Immature natural killer cell (primary cell): ENCODE measurements around the gene TEX11. TPM values are rescaled to one million over a fixed set of nuclear protein-coding genes. Genes with fewer than 3 reads are reported as not detected.
"Not testable (repeated sequence)": the region's sequence is repeated elsewhere in the genome, so short reads cannot be mapped to it uniquely, and the experiment has no call there.

Experiments
- DNase-seq, 3 donors: peaks; one replicate each; pipeline ENCODE4 v3.0.0; 2022; ENCODE audit warnings: mixed read lengths in 1 of 3
- H3K27ac Mint-ChIP-seq, 6 donors: one replicate each; pipeline ENCODE4 v1.8.0; 2020; ENCODE audit warnings: mixed read lengths in 6 of 6, mild to moderate bottlenecking in 5 of 6, inconsistent platforms in 4 of 6, moderate library complexity in 3 of 6
- H3K27me3 Mint-ChIP-seq, 3 donors: one replicate each; pipeline ENCODE4 v1.8.0; 2020 to 2021; ENCODE audit warnings: low read depth in 3 of 3, mild to moderate bottlenecking in 3 of 3, mixed read lengths in 3 of 3, moderate library complexity in 3 of 3, inconsistent platforms in 1 of 3
- H3K36me3 Mint-ChIP-seq, 3 donors: one replicate each; pipeline ENCODE4 v1.8.0; 2020; ENCODE audit warnings: mixed read lengths in 3 of 3, inconsistent platforms in 2 of 3, mild to moderate bottlenecking in 2 of 3
- H3K4me1 Mint-ChIP-seq, 2 donors: one replicate each; pipeline ENCODE4 v1.8.0; 2020; ENCODE audit warnings: inconsistent platforms in 2 of 2, mild to moderate bottlenecking in 2 of 2, mixed read lengths in 2 of 2, moderate library complexity in 1 of 2
- H3K4me3 Mint-ChIP-seq, 5 donors: one replicate each; pipeline ENCODE4 v1.8.0; 2020; ENCODE audit warnings: mild to moderate bottlenecking in 5 of 5, mixed read lengths in 5 of 5, inconsistent platforms in 3 of 5, moderate library complexity in 3 of 5
- H3K9me3 Mint-ChIP-seq, 6 donors: one replicate each; pipeline ENCODE4 v1.8.0; 2020; ENCODE audit warnings: mild to moderate bottlenecking in 6 of 6, mixed read lengths in 6 of 6, inconsistent platforms in 4 of 6, moderate library complexity in 3 of 6
- polyA plus RNA-seq, 3 donors: library from polyadenylated mRNA; unstranded; fragments of 300-500 nt; fragmentation: Illumina TruSeq; gene quantifications; one replicate each; pipeline ENCODE4 v1.2.3, GENCODE V29; 2021

The TEX11 gene
- polyA plus RNA-seq, 3 donors from 2014 or later = not detected

DNA sequence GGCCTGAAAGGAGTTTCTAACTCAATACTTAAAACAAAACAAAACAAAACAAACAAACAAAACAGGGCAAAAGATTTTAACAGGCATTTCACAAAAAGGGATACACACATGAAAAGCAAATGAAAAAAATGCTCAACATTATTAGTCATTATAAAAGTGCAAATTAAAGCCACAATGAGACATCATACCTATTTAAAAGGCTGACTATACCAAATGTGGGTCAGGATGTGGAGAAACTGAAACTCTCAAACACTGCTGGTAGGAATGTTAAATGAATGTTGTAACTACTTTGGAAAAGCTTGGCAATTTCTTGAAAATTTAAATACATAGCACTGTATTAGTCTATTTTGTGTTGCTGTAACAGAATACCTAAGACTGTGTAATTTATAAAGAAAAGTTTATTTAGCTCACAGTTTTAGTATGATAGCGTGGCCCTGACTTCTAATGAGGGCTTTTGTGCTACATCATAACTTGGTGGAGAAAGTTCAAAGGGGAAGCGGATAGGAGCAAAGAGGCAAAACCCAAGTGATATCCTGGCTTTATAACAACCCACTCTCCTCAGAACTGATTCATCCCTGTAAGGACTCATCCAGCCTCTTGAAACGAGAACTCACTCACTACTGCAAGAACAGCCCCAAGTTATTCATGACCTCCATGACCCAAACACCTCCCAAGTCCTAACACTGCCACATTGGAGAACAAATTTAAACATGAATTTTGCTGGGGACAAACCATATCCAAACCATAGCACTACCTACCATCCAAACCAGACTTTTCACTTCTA is 214.0 kb downstream of the TEX11 start:
- H3K4me3 Mint-ChIP-seq = no peak overlapping the region
- H3K9me3 Mint-ChIP-seq = no peaks in the 10 kb centered on the region
- no peak overlapping the region for H3K27ac Mint-ChIP-seq
- peaks cover 2 to 4% (median 4%) of the 10 kb centered on the region in 3 donors for H3K27me3 Mint-ChIP-seq
- no peaks in the 10 kb centered on the region for H3K36me3 Mint-ChIP-seq
- H3K4me1 Mint-ChIP-seq = no peaks in the 10 kb centered on the region
- no peak for DNase-seq

DNA sequence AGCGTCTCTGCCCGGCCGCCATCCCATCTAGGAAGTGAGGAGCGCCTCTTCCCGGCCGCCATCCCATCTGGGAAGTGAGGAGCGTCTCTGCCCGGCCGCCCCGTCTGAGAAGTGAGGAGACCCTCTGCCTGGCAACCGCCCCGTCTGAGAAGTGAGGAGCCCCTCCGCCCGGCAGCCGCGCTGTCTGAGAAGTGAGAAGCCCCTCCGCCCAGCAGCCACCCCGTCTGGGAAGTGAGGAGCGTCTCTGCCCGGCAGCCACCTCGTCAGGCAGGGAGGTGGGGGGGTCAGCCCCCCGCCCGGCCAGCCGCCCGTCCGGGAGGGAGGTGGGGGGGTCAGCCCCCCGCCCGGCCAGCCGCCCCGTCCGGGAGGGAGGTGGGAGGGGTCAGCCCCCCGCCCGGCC is 229.1 kb downstream of the TEX11 start:
- not testable (repeated sequence) for H3K4me3 Mint-ChIP-seq, H3K36me3 Mint-ChIP-seq, H3K27ac Mint-ChIP-seq, H3K9me3 Mint-ChIP-seq, H3K4me1 Mint-ChIP-seq, DNase-seq, H3K27me3 Mint-ChIP-seq

DNA sequence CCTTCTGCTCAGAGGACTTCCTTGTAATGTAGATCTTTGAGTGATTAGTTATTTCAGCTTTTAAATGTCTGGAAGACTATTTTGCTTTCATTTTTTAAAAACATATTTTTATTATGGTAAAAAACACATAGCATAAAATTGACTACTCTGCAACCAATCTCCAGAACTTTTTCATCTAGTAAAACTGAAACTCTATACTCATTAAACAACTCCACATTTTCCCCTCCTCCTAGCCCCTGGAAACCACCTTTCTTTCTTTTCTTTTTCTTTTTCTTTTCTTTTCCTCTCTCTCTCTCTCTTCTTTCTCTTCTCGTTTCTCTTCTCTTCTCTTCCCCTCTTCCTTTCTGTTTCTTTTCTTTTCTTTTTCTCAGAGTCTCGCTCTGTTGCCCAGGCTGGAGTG is 233.2 kb downstream of the TEX11 start:
- no peaks in the 10 kb centered on the region for H3K9me3 Mint-ChIP-seq
- H3K27ac Mint-ChIP-seq = no peak overlapping the region
- H3K36me3 Mint-ChIP-seq = no peaks in the 10 kb centered on the region
- H3K4me3 Mint-ChIP-seq = no peak overlapping the region
- no peaks in the 10 kb centered on the region for H3K4me1 Mint-ChIP-seq
- DNase-seq = no peak
- H3K27me3 Mint-ChIP-seq = peaks cover 2 to 4% (median 3%) of the 10 kb centered on the region in 3 donors

- DNase-seq = no peak
- H3K4me1 Mint-ChIP-seq = no peaks in the 10 kb centered on the region
- no peak overlapping the region for H3K27ac Mint-ChIP-seq
- H3K36me3 Mint-ChIP-seq = no peaks in the 10 kb centered on the region
- H3K4me3 Mint-ChIP-seq = no peak overlapping the region
- H3K27me3 Mint-ChIP-seq = peaks cover 4 to 6% (median 5%) of the 10 kb centered on the region in 3 donors
- no peaks in the 10 kb centered on the region for H3K9me3 Mint-ChIP-seq
Observed at GRCh38 chrX:70672326-70672725, 236.2 kb downstream of the TEX11 start.

GRCh38 chrX:70669120-70669519 is 239.4 kb downstream of the TEX11 start:
- Mint-ChIP-seq H3K27ac (no peak overlapping the region), H3K4me3 (no peak overlapping the region), H3K27me3 (peaks cover 3 to 5% (median 3%) of the 10 kb centered on the region in 3 donors), H3K36me3 (no peaks in the 10 kb centered on the region), H3K9me3 (no peaks in the 10 kb centered on the region), H3K4me1 (no peaks in the 10 kb centered on the region)
- DNase-seq = no peak

- Mint-ChIP-seq H3K36me3 (no peaks in the 10 kb centered on the region), H3K4me1 (no peaks in the 10 kb centered on the region), H3K27ac (no peak overlapping the region), H3K9me3 (no peaks in the 10 kb centered on the region), H3K4me3 (no peak overlapping the region), H3K27me3 (peaks cover 3 to 6% (median 4%) of the 10 kb centered on the region in 3 donors)
- DNase-seq = no peak
Observed at GRCh38 chrX:70664726-70665125, 243.8 kb downstream of the TEX11 start.

- not testable (repeated sequence) for H3K4me1 Mint-ChIP-seq, H3K4me3 Mint-ChIP-seq, DNase-seq, H3K36me3 Mint-ChIP-seq, H3K9me3 Mint-ChIP-seq, H3K27ac Mint-ChIP-seq, H3K27me3 Mint-ChIP-seq
Observed at GRCh38 chrX:70661124-70661523, 247.4 kb downstream of the TEX11 start.

DNA sequence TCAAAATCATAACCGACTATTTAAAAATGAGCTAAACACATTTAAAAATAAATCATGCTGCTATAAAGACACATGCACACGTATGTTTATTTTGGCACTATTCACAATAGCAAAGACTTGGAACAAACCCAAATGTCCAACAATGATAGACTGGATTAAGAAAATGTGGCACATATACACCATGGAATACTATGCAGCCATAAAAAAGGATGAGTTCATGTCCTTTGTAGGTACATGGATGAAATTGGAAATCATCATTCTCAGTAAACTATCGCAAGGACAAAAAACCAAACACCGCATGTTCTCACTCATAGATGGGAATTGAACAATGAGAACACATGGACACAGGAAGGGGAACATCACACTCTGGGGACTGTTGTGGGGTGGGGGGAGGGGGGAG is 251.0 kb downstream of the TEX11 start:
- not testable (repeated sequence) for DNase-seq, H3K4me1 Mint-ChIP-seq, H3K9me3 Mint-ChIP-seq, H3K4me3 Mint-ChIP-seq, H3K27me3 Mint-ChIP-seq, H3K36me3 Mint-ChIP-seq, H3K27ac Mint-ChIP-seq

DNA sequence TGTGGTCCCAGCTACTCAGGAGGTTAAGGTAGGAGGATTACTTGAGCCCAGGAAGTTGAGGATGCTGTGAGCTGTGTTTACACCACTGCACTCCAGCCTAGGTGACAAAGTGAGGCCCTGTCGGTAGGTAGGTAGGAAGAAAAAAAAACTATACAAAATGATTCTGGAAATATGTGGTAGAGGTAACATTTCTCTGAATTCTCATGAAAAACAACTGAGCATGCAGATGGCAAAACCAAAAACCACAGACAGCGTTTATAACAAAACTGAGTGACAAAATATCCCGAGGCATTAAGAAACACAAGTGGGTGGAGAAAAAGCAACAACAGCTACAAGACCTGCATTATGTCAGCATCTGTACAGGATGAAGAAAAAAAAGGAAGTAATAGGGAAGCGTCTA is 252.2 kb downstream of the TEX11 start:
- DNase-seq = no peak
- peak overlapping the region in 1 of 6 donors; percentile 13 for H3K27ac Mint-ChIP-seq
- peaks cover 0 to 8% (median 5%) of the 10 kb centered on the region in 3 donors for H3K27me3 Mint-ChIP-seq
- H3K9me3 Mint-ChIP-seq = peaks cover 0 to 3% (median 0%) of the 10 kb centered on the region in 6 donors
- no peaks in the 10 kb centered on the region for H3K36me3 Mint-ChIP-seq
- no peak overlapping the region for H3K4me3 Mint-ChIP-seq
- H3K4me1 Mint-ChIP-seq = no peaks in the 10 kb centered on the region

DNA sequence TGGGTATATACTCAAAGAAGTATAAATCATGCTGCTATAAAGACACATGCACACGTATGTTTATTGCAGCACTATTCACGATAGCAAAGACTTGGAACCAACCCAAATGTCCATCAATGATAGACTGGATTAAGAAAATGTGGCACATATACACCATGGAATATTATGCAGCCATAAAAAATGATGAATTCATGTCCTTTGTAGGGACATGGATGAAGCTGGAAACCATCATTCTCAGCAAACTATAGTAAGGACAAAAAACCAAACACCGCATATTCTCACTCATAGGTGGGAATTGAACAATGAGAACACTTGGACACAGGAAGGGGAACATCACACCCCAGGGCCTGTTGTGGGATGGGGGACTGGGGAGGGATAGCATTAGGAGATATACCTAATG is 260.6 kb downstream of the TEX11 start:
- not testable (repeated sequence) for H3K4me1 Mint-ChIP-seq, DNase-seq, H3K36me3 Mint-ChIP-seq, H3K27me3 Mint-ChIP-seq, H3K9me3 Mint-ChIP-seq, H3K27ac Mint-ChIP-seq, H3K4me3 Mint-ChIP-seq

DNA sequence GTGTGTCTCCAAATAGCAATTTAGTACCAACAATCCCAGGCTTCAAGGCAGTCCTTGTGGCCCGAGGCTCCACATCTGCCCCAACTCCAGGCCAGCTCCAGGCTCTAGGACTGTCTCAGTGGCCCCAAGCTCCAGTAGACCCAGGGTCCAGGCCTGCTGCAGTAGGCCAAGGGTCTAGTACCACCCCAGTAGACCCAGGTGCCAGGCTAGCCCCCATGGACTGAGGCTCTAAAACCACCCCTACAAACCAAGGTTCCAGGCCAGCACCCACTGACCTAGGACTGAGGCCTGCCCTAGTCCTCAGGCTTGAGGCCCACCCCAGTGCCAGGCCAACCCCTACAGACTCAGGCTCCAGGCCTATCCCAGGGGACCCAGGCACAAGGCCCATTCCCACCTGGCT is 272.3 kb downstream of the TEX11 start:
- Mint-ChIP-seq H3K27me3 (peaks cover 0 to 3% (median 0%) of the 10 kb centered on the region in 3 donors), H3K4me3 (no peak overlapping the region), H3K4me1 (no peaks in the 10 kb centered on the region), H3K9me3 (peaks cover 0 to 2% (median 0%) of the 10 kb centered on the region in 6 donors), H3K36me3 (no peaks in the 10 kb centered on the region), H3K27ac (no peak overlapping the region)
- no peak for DNase-seq

DNA sequence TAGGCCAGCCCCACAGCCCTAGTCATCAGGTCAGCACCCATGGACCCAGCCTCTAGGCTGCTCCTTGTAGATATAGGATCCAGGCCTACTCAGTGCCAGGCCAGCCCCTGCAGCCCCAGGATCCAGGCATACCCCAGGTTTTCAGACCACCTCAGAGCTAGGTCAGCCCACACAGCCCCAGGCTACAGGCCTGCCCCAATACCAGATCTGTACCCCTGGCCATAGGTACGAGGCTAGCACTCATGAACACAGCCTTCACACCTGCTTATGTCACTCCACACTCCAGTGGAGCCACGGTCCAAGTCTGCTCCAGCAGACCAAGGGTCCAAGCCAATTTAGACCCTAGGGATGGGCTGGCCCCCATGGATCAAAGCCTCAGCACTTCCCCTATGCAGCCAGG is 272.8 kb downstream of the TEX11 start:
- H3K27ac Mint-ChIP-seq = no peak overlapping the region
- no peaks in the 10 kb centered on the region for H3K4me1 Mint-ChIP-seq
- no peak for DNase-seq
- peaks cover 0 to 2% (median 0%) of the 10 kb centered on the region in 6 donors for H3K9me3 Mint-ChIP-seq
- H3K36me3 Mint-ChIP-seq = no peaks in the 10 kb centered on the region
- no peak overlapping the region for H3K4me3 Mint-ChIP-seq
- H3K27me3 Mint-ChIP-seq = peaks cover 0 to 3% (median 0%) of the 10 kb centered on the region in 3 donors

- H3K36me3 Mint-ChIP-seq = no peaks in the 10 kb centered on the region
- H3K4me3 Mint-ChIP-seq = no peak overlapping the region
Observed at GRCh38 chrX:70635227-70635626, 273.3 kb downstream of the TEX11 start.

DNA sequence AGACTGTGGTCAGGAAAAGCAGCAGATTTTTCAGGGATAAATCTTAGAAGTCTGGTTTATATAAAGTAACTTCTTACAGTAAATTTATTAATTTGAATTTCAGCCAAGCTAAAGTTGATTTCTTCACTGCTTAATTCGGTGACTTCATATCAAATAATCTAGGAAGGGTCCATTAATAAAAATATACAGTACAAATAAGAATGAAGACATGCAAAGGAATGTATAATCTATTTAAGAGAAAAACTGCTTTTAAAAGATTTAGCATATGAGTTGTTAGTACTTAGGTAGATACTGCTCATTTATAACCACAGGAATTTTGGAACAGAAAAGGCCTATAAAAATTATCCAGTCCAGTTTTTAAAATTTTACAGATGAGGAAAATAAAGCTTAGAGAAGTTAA is 286.8 kb downstream of the TEX11 start:
- Mint-ChIP-seq H3K27me3 (peaks cover 2 to 6% (median 3%) of the 10 kb centered on the region in 3 donors), H3K9me3 (no peaks in the 10 kb centered on the region), H3K27ac (no peak overlapping the region), H3K4me1 (no peaks in the 10 kb centered on the region), H3K36me3 (no peaks in the 10 kb centered on the region), H3K4me3 (no peak overlapping the region)
- no peak for DNase-seq

More at GRCh38 chrX:70635227-70635626, 273.3 kb downstream of the TEX11 start:
- Mint-ChIP-seq H3K4me1 (no peaks in the 10 kb centered on the region), H3K27ac (no peak overlapping the region), H3K27me3 (peaks cover 0 to 4% (median 0%) of the 10 kb centered on the region in 3 donors), H3K9me3 (peaks cover 0 to 2% (median 0%) of the 10 kb centered on the region in 6 donors)
- DNase-seq = no peak

GRCh38 chrX:70618467-70618866 is 290.0 kb downstream of the TEX11 start:
- Mint-ChIP-seq H3K27ac (no peak overlapping the region), H3K4me3 (no peak overlapping the region), H3K36me3 (no peaks in the 10 kb centered on the region), H3K4me1 (no peaks in the 10 kb centered on the region), H3K9me3 (peaks cover 0 to 4% (median 0%) of the 10 kb centered on the region in 6 donors), H3K27me3 (peaks cover 0 to 12% (median 2%) of the 10 kb centered on the region in 3 donors)
- DNase-seq = no peak
